Measurements from ENCODE around the gene FOXO3. TPM values are rescaled to one million over a fixed set of nuclear protein-coding genes. Genes with fewer than 3 reads are reported as not detected.

FOXO3 gene
- total and polyA plus RNA-seq, 9 donors = 21.8 to 37.1 (median 29.1) TPM

GRCh38 chr6:108594640-108595039, 33.9 kb downstream of the FOXO3 start:
- peaks cover 35% of the 10 kb centered on the region for H3K4me1 ChIP-seq (ENCODE audit: control insufficient read depth, insufficient read depth, low read length)
- no peak overlapping the region for H3K27ac ChIP-seq (ENCODE audit: low read length)
- no peaks in the 10 kb centered on the region for H3K36me3 ChIP-seq (ENCODE audit: control insufficient read depth, insufficient read depth, low read length)
- no peak for DNase-seq
- H3K4me3 ChIP-seq (ENCODE audit: low read length) = no peak overlapping the region
- no peaks in the 10 kb centered on the region for H3K9me3 ChIP-seq (replicated peaks; ENCODE audit: control insufficient read depth, low read depth, low read length)
- 83% methylated on average over 1 of the region's 4 CpGs for WGBS (ENCODE audit: insufficient coverage)
- H3K27me3 ChIP-seq (ENCODE audit: control insufficient read depth, insufficient read depth, low read length) = no peaks in the 10 kb centered on the region

GRCh38 chr6:108596956-108597355, 36.2 kb downstream of the FOXO3 start:
- Histone ChIP-seq H3K9me3 (replicated peaks; ENCODE audit: control insufficient read depth, low read depth, low read length) (no peaks in the 10 kb centered on the region), H3K4me1 (ENCODE audit: control insufficient read depth, insufficient read depth, low read length) (peaks cover 24% of the 10 kb centered on the region), H3K36me3 (ENCODE audit: control insufficient read depth, insufficient read depth, low read length) (no peaks in the 10 kb centered on the region), H3K27ac (ENCODE audit: low read length) (no peak overlapping the region), H3K4me3 (ENCODE audit: low read length) (no peak overlapping the region), H3K27me3 (ENCODE audit: control insufficient read depth, insufficient read depth, low read length) (no peaks in the 10 kb centered on the region)
- DNase-seq = no peak

- H3K36me3 ChIP-seq (ENCODE audit: control insufficient read depth, insufficient read depth, low read length) = no peaks in the 10 kb centered on the region
- H3K9me3 ChIP-seq (replicated peaks; ENCODE audit: control insufficient read depth, low read depth, low read length) = no peaks in the 10 kb centered on the region
- H3K4me3 ChIP-seq (ENCODE audit: low read length) = no peak overlapping the region
- H3K27me3 ChIP-seq (ENCODE audit: control insufficient read depth, insufficient read depth, low read length) = no peaks in the 10 kb centered on the region
- DNase-seq = no peak
- peaks cover 19% of the 10 kb centered on the region for H3K4me1 ChIP-seq (ENCODE audit: control insufficient read depth, insufficient read depth, low read length)
- no CpG with 5 or more reads among the region's 5 CpGs for WGBS (ENCODE audit: insufficient coverage)
- peak overlapping the region; percentile 21 for H3K27ac ChIP-seq (ENCODE audit: low read length)
Measured at GRCh38 chr6:108597572-108598304, 37.0 kb downstream of the FOXO3 start.

- Histone ChIP-seq H3K27ac (ENCODE audit: low read length) (peak overlapping the region; percentile 21), H3K36me3 (ENCODE audit: control insufficient read depth, insufficient read depth, low read length) (no peaks in the 10 kb centered on the region), H3K27me3 (ENCODE audit: control insufficient read depth, insufficient read depth, low read length) (no peaks in the 10 kb centered on the region), H3K4me3 (ENCODE audit: low read length) (no peak overlapping the region), H3K9me3 (replicated peaks; ENCODE audit: control insufficient read depth, low read depth, low read length) (no peaks in the 10 kb centered on the region), H3K4me1 (ENCODE audit: control insufficient read depth, insufficient read depth, low read length) (peaks cover 19% of the 10 kb centered on the region)
- no peak for DNase-seq
- 100% methylated on average over 1 of the region's 2 CpGs for WGBS (ENCODE audit: insufficient coverage)
Measured at GRCh38 chr6:108598305-108598863, 37.7 kb downstream of the FOXO3 start.

GRCh38 chr6:108604156-108604555, 43.4 kb downstream of the FOXO3 start:
- DNase-seq = no peak
- Histone ChIP-seq H3K9me3 (replicated peaks; ENCODE audit: control insufficient read depth, low read depth, low read length) (no peaks in the 10 kb centered on the region), H3K27me3 (ENCODE audit: control insufficient read depth, insufficient read depth, low read length) (no peaks in the 10 kb centered on the region), H3K36me3 (ENCODE audit: control insufficient read depth, insufficient read depth, low read length) (no peaks in the 10 kb centered on the region), H3K27ac (ENCODE audit: low read length) (no peak overlapping the region), H3K4me1 (ENCODE audit: control insufficient read depth, insufficient read depth, low read length) (peaks cover 3% of the 10 kb centered on the region), H3K4me3 (ENCODE audit: low read length) (no peak overlapping the region)
- WGBS (ENCODE audit: insufficient coverage) = 92% methylated on average over 2 of the region's 5 CpGs

GRCh38 chr6:108606250-108606690, 45.6 kb downstream of the FOXO3 start:
- Histone ChIP-seq H3K27ac (ENCODE audit: low read length) (no peak overlapping the region), H3K9me3 (replicated peaks; ENCODE audit: control insufficient read depth, low read depth, low read length) (no peaks in the 10 kb centered on the region), H3K27me3 (ENCODE audit: control insufficient read depth, insufficient read depth, low read length) (no peaks in the 10 kb centered on the region), H3K36me3 (ENCODE audit: control insufficient read depth, insufficient read depth, low read length) (no peaks in the 10 kb centered on the region), H3K4me1 (ENCODE audit: control insufficient read depth, insufficient read depth, low read length) (peaks cover 6% of the 10 kb centered on the region), H3K4me3 (ENCODE audit: low read length) (no peak overlapping the region)
- no CpG with 5 or more reads among the region's 3 CpGs for WGBS (ENCODE audit: insufficient coverage)
- no peak for DNase-seq

GRCh38 chr6:108608453-108609275, 47.9 kb downstream of the FOXO3 start:
- peaks cover 6% of the 10 kb centered on the region for H3K4me1 ChIP-seq (ENCODE audit: control insufficient read depth, insufficient read depth, low read length)
- DNase-seq = peak; percentile 61
- no peaks in the 10 kb centered on the region for H3K36me3 ChIP-seq (ENCODE audit: control insufficient read depth, insufficient read depth, low read length)
- H3K27ac ChIP-seq (ENCODE audit: low read length) = no peak overlapping the region
- no peaks in the 10 kb centered on the region for H3K27me3 ChIP-seq (ENCODE audit: control insufficient read depth, insufficient read depth, low read length)
- no peak overlapping the region for H3K4me3 ChIP-seq (ENCODE audit: low read length)
- H3K9me3 ChIP-seq (replicated peaks; ENCODE audit: control insufficient read depth, low read depth, low read length) = peaks cover 4% of the 10 kb centered on the region
- 39% methylated on average over 4 of the region's 7 CpGs for WGBS (ENCODE audit: insufficient coverage)

- peaks cover 6% of the 10 kb centered on the region for H3K4me1 ChIP-seq (ENCODE audit: control insufficient read depth, insufficient read depth, low read length)
- no peaks in the 10 kb centered on the region for H3K27me3 ChIP-seq (ENCODE audit: control insufficient read depth, insufficient read depth, low read length)
- no peak overlapping the region for H3K4me3 ChIP-seq (ENCODE audit: low read length)
- H3K27ac ChIP-seq (ENCODE audit: low read length) = no peak overlapping the region
- no peak for DNase-seq
- peaks cover 4% of the 10 kb centered on the region for H3K9me3 ChIP-seq (replicated peaks; ENCODE audit: control insufficient read depth, low read depth, low read length)
- no peaks in the 10 kb centered on the region for H3K36me3 ChIP-seq (ENCODE audit: control insufficient read depth, insufficient read depth, low read length)
- 80% methylated on average over 1 of the region's 5 CpGs for WGBS (ENCODE audit: insufficient coverage)
Measured at GRCh38 chr6:108609276-108609769, 48.6 kb downstream of the FOXO3 start.

GRCh38 chr6:108610270-108610839, 49.6 kb downstream of the FOXO3 start:
- Histone ChIP-seq H3K27ac (ENCODE audit: low read length) (no peak overlapping the region), H3K27me3 (ENCODE audit: control insufficient read depth, insufficient read depth, low read length) (no peaks in the 10 kb centered on the region), H3K4me3 (ENCODE audit: low read length) (no peak overlapping the region), H3K4me1 (ENCODE audit: control insufficient read depth, insufficient read depth, low read length) (peaks cover 6% of the 10 kb centered on the region), H3K36me3 (ENCODE audit: control insufficient read depth, insufficient read depth, low read length) (no peaks in the 10 kb centered on the region), H3K9me3 (replicated peaks; ENCODE audit: control insufficient read depth, low read depth, low read length) (peaks cover 4% of the 10 kb centered on the region)
- no peak for DNase-seq
- 83% methylated on average over 1 of the region's 3 CpGs for WGBS (ENCODE audit: insufficient coverage)
